ENCODE data around the gene UNC93A.
A peak's percentile ranks its signal among the peaks of the same experiment; 100 is the strongest.
"Not testable (repeated sequence)": the region's sequence is repeated elsewhere in the genome, so short reads cannot be mapped to it uniquely, and the experiment has no call there.

UNC93A gene

GRCh38 chr6:167341038-167341583 lies 50.0 kb downstream of the UNC93A start:
- DNase-seq (ENCODE audit: low read depth in 2 of 2), result no peak

- DNase-seq (ENCODE audit: low read depth in 2 of 2), result no peak
Measured at GRCh38 chr6:167341665-167342655, 50.8 kb downstream of the UNC93A start.

- no peak for DNase-seq (ENCODE audit: low read depth in 2 of 2)
Measured at GRCh38 chr6:167342879-167343610, 51.9 kb downstream of the UNC93A start.

GRCh38 chr6:167345348-167345747 lies 54.2 kb downstream of the UNC93A start:
- no peak for DNase-seq (ENCODE audit: low read depth in 2 of 2)

- no peak for DNase-seq (ENCODE audit: low read depth in 2 of 2)
Measured at GRCh38 chr6:167345960-167346359, 54.8 kb downstream of the UNC93A start.

- no peak for DNase-seq (ENCODE audit: low read depth in 2 of 2)
Measured at GRCh38 chr6:167347226-167347625, 56.1 kb downstream of the UNC93A start.

GRCh38 chr6:167349631-167350274 lies 58.6 kb downstream of the UNC93A start:
- no peak for DNase-seq (ENCODE audit: low read depth in 2 of 2)

GRCh38 chr6:167350275-167350696 lies 59.2 kb downstream of the UNC93A start:
- DNase-seq (ENCODE audit: low read depth in 2 of 2), result no peak

- DNase-seq (ENCODE audit: low read depth in 2 of 2), result peak; percentile 14 to 20
Measured at GRCh38 chr6:167350731-167351655, 59.9 kb downstream of the UNC93A start.

- no peak for DNase-seq (ENCODE audit: low read depth in 2 of 2)
Measured at GRCh38 chr6:167351656-167352345, 60.7 kb downstream of the UNC93A start.

- no peak for DNase-seq (ENCODE audit: low read depth in 2 of 2)
Measured at GRCh38 chr6:167356874-167357273, 65.8 kb downstream of the UNC93A start.

- DNase-seq (ENCODE audit: low read depth in 2 of 2), result not testable (repeated sequence)
Measured at GRCh38 chr6:167358394-167358793, 67.3 kb downstream of the UNC93A start.

GRCh38 chr6:167361170-167361569 lies 70.1 kb downstream of the UNC93A start:
- DNase-seq (ENCODE audit: low read depth in 2 of 2), result not testable (repeated sequence)

All from fibroblast of skin of left quadriceps (primary cell).